ENCODE data around the gene FGFR4.

- TF ChIP-seq POLR2A (IDR thresholded peaks at IDR 0.05; ENCODE audit: low read depth, low read length) (no peak), POLR2AphosphoS5 (IDR thresholded peaks at IDR 0.05; ENCODE audit: low read depth, low read length) (no peak)
Observed at GRCh38 chr5:177107159-177107558, 20.4 kb downstream of the FGFR4 start.

Measured in GM12892 (cell line).